PC-9 (cell line): ENCODE results near the gene SLC13A4.

Experiments used
- CTCF ChIP-seq: fragments of 200-600 bp; sonication (generic); conservative IDR thresholded peaks from 2 replicates; pipeline ENCODE4 v1.6.1; 2017; ENCODE audit warnings: mixed run types, antibody characterized with exemption, mild to moderate bottlenecking, moderate library complexity
- EZH2 ChIP-seq: fragments of 200-600 bp; sonication (generic); IDR thresholded peaks from 2 replicates; pipeline ENCODE4 v1.8.0; 2017; ENCODE audit warnings: antibody characterized with exemption, low read depth

GRCh38 chr7:135713836-135714470 lies 14.0 kb downstream of the SLC13A4 start:
- TF ChIP-seq CTCF (no peak), EZH2 (no peak)
